HCT116 (cell line): Measurements from ENCODE around the gene OR6C65. TPM values are rescaled to one million over a fixed set of nuclear protein-coding genes. Genes with fewer than 3 reads are reported as not detected.
"Not testable (repeated sequence)": the region's sequence is repeated elsewhere in the genome, so short reads cannot be mapped to it uniquely, and the experiment has no call there.

Experiments used
- ATAC-seq: fragments of 200-7000 bp; cut with Tn5 transposase; 2 replicates; pipeline ENCODE4 v1.9.1; 2020; ENCODE audit warnings: mild to moderate bottlenecking, moderate library complexity
- BruUV-seq: library from RNA; stranded (reverse); fragments of 400-500 nt; replicated peaks from 2 replicates; lab custom pipeline; 2021; lab: Mats Ljungman, UMichigan
- CTCF ChIA-PET: fragments of 300-600 bp; sonication (Branson Sonifier 250); formaldehyde crosslinking; loops from one replicate; lab custom pipeline; 2021; ENCODE audit warnings: antibody characterized with exemption; lab: Charles Lee
- POLR2A ChIA-PET: fragments of 300-600, 350-600 bp; sonication (Branson Sonifier 250); formaldehyde crosslinking; loops from one replicate; lab custom pipeline; 2021; ENCODE audit warnings: antibody characterized with exemption; lab: Charles Lee
- RAD21 ChIA-PET, 2 experiments: fragments of 300-600 bp; sonication (Branson Sonifier 250); formaldehyde crosslinking; loops; one replicate each; lab custom pipeline; 2023; ENCODE audit warnings: low total read pairs in 2 of 2; ENCODE audit not compliant: uncharacterized antibody in 2 of 2, unreplicated experiment in 2 of 2, low non-redundant PET in 1 of 2; lab: Charles Lee
- DNase-seq: peaks from one replicate; pipeline ENCODE4 v3.0.0-alpha.2; 2010; ENCODE audit warnings: low read depth, low spot score
- H2AFZ ChIP-seq: fragments of 200-600 bp; shearing (Covaris generic), sonication (generic); 2 replicates; pipeline ENCODE4 v1.6.1; 2017; ENCODE audit warnings: low read depth, mixed run types, mixed read lengths, antibody characterized with exemption, low read length; ENCODE audit not compliant: poor library complexity, severe bottlenecking
- H3K27ac ChIP-seq: 2 replicates; pipeline ENCODE4 v1.5.1; 2012; ENCODE audit warnings: low read depth, low read length
- H3K27me3 ChIP-seq: fragments of 200-600 bp; sonication (generic); 2 replicates; pipeline ENCODE4 v1.6.1; 2016; ENCODE audit warnings: mixed run types, low read length, mixed read lengths; ENCODE audit not compliant: insufficient read depth
- H3K36me3 ChIP-seq, 2 experiments: fragments of 200-500 bp in 1 of 2; fragments of 200-600 bp in 1 of 2; sonication (Bioruptor generic) in 1 of 2; sonication (generic) in 1 of 2; 2 replicates each; pipeline versions ENCODE4 v1.5.1 to v1.6.1; 2014 to 2016; ENCODE audit warnings: low read length in 2 of 2, inconsistent platforms in 1 of 2, mixed read lengths in 1 of 2, mixed run types in 1 of 2; ENCODE audit not compliant: insufficient read depth in 2 of 2, control insufficient read depth in 1 of 2
- H3K4me1 ChIP-seq, 2 experiments: fragments of 200-600 bp in 1 of 2; sonication (generic) in 1 of 2; 2 replicates each; pipeline versions ENCODE4 v1.5.1 to v1.6.1; 2012 to 2017; ENCODE audit warnings: low read length in 2 of 2, inconsistent platforms in 1 of 2, mild to moderate bottlenecking in 1 of 2, mixed read lengths in 1 of 2, mixed run types in 1 of 2, moderate library complexity in 1 of 2; ENCODE audit not compliant: insufficient read depth in 2 of 2, control insufficient read depth in 1 of 2
- H3K4me2 ChIP-seq: fragments of 200-600 bp; sonication (generic); 2 replicates; pipeline ENCODE4 v1.6.1; 2017; ENCODE audit warnings: mixed run types, low read length, mixed read lengths
- H3K4me3 ChIP-seq, 2 experiments: fragments of 200-600 bp in 1 of 2; sonication (generic) in 1 of 2; replicated peaks in 1 of 2; 2 replicates each; pipeline ENCODE4 v1.5.1; 2011 to 2016; ENCODE audit warnings: low read length in 2 of 2, control low read depth in 1 of 2, low read depth in 1 of 2, mild to moderate bottlenecking in 1 of 2, mixed read lengths in 1 of 2, mixed run types in 1 of 2
- H3K79me2 ChIP-seq: fragments of 200-600 bp; sonication (generic); 2 replicates; pipeline ENCODE4 v1.6.1; 2017; ENCODE audit warnings: mild to moderate bottlenecking, mixed run types, low read length, moderate library complexity, mixed read lengths; ENCODE audit not compliant: insufficient read depth
- H3K9ac ChIP-seq: fragments of 200-600 bp; sonication (generic); 2 replicates; pipeline ENCODE4 v1.6.1; 2016; ENCODE audit warnings: low read length, mixed read lengths
- H3K9me2 ChIP-seq: fragments of 200-600 bp; sonication (generic), shearing (Covaris generic); 2 replicates; pipeline ENCODE4 v1.6.1; 2017; ENCODE audit warnings: mixed run types, mild to moderate bottlenecking, moderate library complexity; ENCODE audit not compliant: insufficient read depth
- H3K9me3 ChIP-seq, 2 experiments: fragments of 200-500 bp in 1 of 2; fragments of 200-600 bp in 1 of 2; sonication (Bioruptor generic) in 1 of 2; sonication (generic) in 1 of 2; 2 replicates each; pipeline ENCODE4 v1.6.1; 2014 to 2017; ENCODE audit warnings: low read length in 2 of 2, mixed read lengths in 2 of 2, inconsistent platforms in 1 of 2, low read depth in 1 of 2, mild to moderate bottlenecking in 1 of 2, mixed run types in 1 of 2, moderate library complexity in 1 of 2; ENCODE audit not compliant: control insufficient read depth in 1 of 2, insufficient read depth in 1 of 2
- H4K20me1 ChIP-seq: fragments of 200-600 bp; sonication (generic), shearing (Covaris generic); 2 replicates; pipeline ENCODE4 v1.6.1; 2017; ENCODE audit warnings: mixed run types, mild to moderate bottlenecking, moderate library complexity; ENCODE audit not compliant: insufficient read depth
- intact Hi-C: fragments of 100-400 bp; cut with micrococcal nuclease; formaldehyde crosslinking; loops from 2 replicates; pipeline ENCODE4 v1.10.0; 2022
- total RNA-seq: library from RNA; stranded (reverse); gene quantifications from one replicate; pipeline ENCODE4 v1.2.1, GENCODE V29; 2021; ENCODE audit not compliant: unreplicated experiment

OR6C65 gene
- total RNA-seq, 1 experiment from 2014 or later, result not detected

GRCh38 chr12:55412138-55412537, 11.8 kb downstream of the OR6C65 start:
- H2AFZ ChIP-seq, H3K36me3 ChIP-seq, RAD21 ChIA-PET, intact Hi-C loops, H3K4me1 ChIP-seq, CTCF ChIA-PET, H3K4me3 ChIP-seq, H3K27me3 ChIP-seq, BruUV-seq, H3K9me2 ChIP-seq, H3K79me2 ChIP-seq, H3K9me3 ChIP-seq, H3K9ac ChIP-seq, H3K4me2 ChIP-seq, H3K27ac ChIP-seq, DNase-seq, H4K20me1 ChIP-seq, ATAC-seq, POLR2A ChIA-PET: not testable (repeated sequence)

GRCh38 chr12:55413498-55414388, 13.4 kb downstream of the OR6C65 start:
- BruUV-seq, CTCF ChIA-PET, H3K27ac ChIP-seq, intact Hi-C loops, H3K9me2 ChIP-seq, H3K4me1 ChIP-seq, H3K36me3 ChIP-seq, RAD21 ChIA-PET, H3K4me3 ChIP-seq, H3K27me3 ChIP-seq, H3K9me3 ChIP-seq, H4K20me1 ChIP-seq, ATAC-seq, H2AFZ ChIP-seq, POLR2A ChIA-PET, H3K79me2 ChIP-seq, H3K9ac ChIP-seq, H3K4me2 ChIP-seq, DNase-seq: not testable (repeated sequence)

GRCh38 chr12:55414396-55414823, 14.1 kb downstream of the OR6C65 start:
- H3K4me3 ChIP-seq, H3K4me2 ChIP-seq, ATAC-seq, H3K9me2 ChIP-seq, POLR2A ChIA-PET, RAD21 ChIA-PET, H4K20me1 ChIP-seq, BruUV-seq, H3K9ac ChIP-seq, H3K36me3 ChIP-seq, intact Hi-C loops, H2AFZ ChIP-seq, DNase-seq, H3K9me3 ChIP-seq, H3K79me2 ChIP-seq, H3K4me1 ChIP-seq, H3K27me3 ChIP-seq, CTCF ChIA-PET, H3K27ac ChIP-seq: not testable (repeated sequence)

GRCh38 chr12:55414889-55415288, 14.6 kb downstream of the OR6C65 start:
- H3K4me1 ChIP-seq, result not testable (repeated sequence)

More at GRCh38 chr12:55414889-55415288, 14.6 kb downstream of the OR6C65 start:
- H2AFZ ChIP-seq, BruUV-seq, H3K9ac ChIP-seq, H3K9me3 ChIP-seq, H4K20me1 ChIP-seq, H3K27ac ChIP-seq, H3K4me2 ChIP-seq, CTCF ChIA-PET, H3K4me3 ChIP-seq, POLR2A ChIA-PET, RAD21 ChIA-PET, intact Hi-C loops, DNase-seq, H3K36me3 ChIP-seq, H3K79me2 ChIP-seq, H3K9me2 ChIP-seq, H3K27me3 ChIP-seq: not testable (repeated sequence)
- ATAC-seq, result peak; percentile 58
